Activated CD4-positive, alpha-beta T cell treated with anti-CD3 and anti-CD28 coated beads for 36 hours (primary cell): Measurements from ENCODE around the gene CD46. TPM values are rescaled to one million over a fixed set of nuclear protein-coding genes. Genes with fewer than 3 reads are reported as not detected.

Experiments used
- ATAC-seq: fragments of 200-7000 bp; cut with Tn5 transposase; one replicate; pipeline ENCODE4 v1.10.0; 2021; ENCODE audit warnings: mild to moderate bottlenecking, moderate library complexity
- CTCF ChIA-PET: fragments of 350-600 bp; sonication (Branson Sonifier 250); formaldehyde crosslinking; loops from one replicate; lab custom pipeline; 2021; ENCODE audit warnings: antibody characterized with exemption; lab: Charles Lee
- POLR2A ChIA-PET: fragments of 350-600 bp; sonication (Branson Sonifier 250); formaldehyde crosslinking; loops from one replicate; lab custom pipeline; 2021; ENCODE audit warnings: antibody characterized with exemption, inconsistent platforms; lab: Charles Lee
- DNase-seq: peaks from one replicate; pipeline ENCODE4 v3.0.0-alpha.2; 2020
- H3K27ac Mint-ChIP-seq: one replicate; pipeline ENCODE4 v1.8.0; 2021; ENCODE audit warnings: mixed read lengths
- H3K27me3 Mint-ChIP-seq: one replicate; pipeline ENCODE4 v1.8.0; 2021; ENCODE audit warnings: mixed read lengths
- H3K36me3 Mint-ChIP-seq: one replicate; pipeline ENCODE4 v1.8.0; 2021; ENCODE audit warnings: low read depth, mixed read lengths
- H3K4me1 Mint-ChIP-seq: one replicate; pipeline ENCODE4 v1.8.0; 2021; ENCODE audit warnings: mixed read lengths
- H3K4me3 Mint-ChIP-seq: one replicate; pipeline ENCODE4 v1.8.0; 2021; ENCODE audit warnings: mild to moderate bottlenecking, moderate library complexity, mixed read lengths
- H3K9me3 Mint-ChIP-seq: one replicate; pipeline ENCODE4 v1.8.0; 2021; ENCODE audit warnings: low read depth, mixed read lengths
- intact Hi-C, 2 experiments: fragments of 100-400 bp; cut with DNase I in 1 of 2; cut with micrococcal nuclease in 1 of 2; formaldehyde crosslinking; loops; one replicate each; pipeline versions ENCODE4 v1.14.2 to v1.15.1; 2022 to 2024; cut with DNase I, micrococcal nuclease
- total RNA-seq, 2 experiments: library from RNA; stranded (reverse); gene quantifications; one replicate each; pipeline ENCODE4 v1.2.3, GENCODE V29; 2021

Gene CD46
- total RNA-seq, 2 experiments from 2014 or later = 92.2 to 92.7 TPM

- intact Hi-C loops = loop anchor here (5.0 to 10.0 kb wide), 5 partner anchors 507 to 1925 kb away; partner anchors contain the start of genes TRAF3IP3 (in 2 of the 2) and CD55 (in 1 of the 2)
- Mint-ChIP-seq H3K9me3 (no peaks in the 10 kb centered on the region), H3K4me1 (peaks cover 96% of the 10 kb centered on the region), H3K27me3 (no peaks in the 10 kb centered on the region), H3K36me3 (peaks cover 13% of the 10 kb centered on the region), H3K27ac (peak overlapping the region; percentile 42), H3K4me3 (no peak overlapping the region)
- ATAC-seq (no peak), DNase-seq (no peak)
- ChIA-PET CTCF (interaction anchor here (0.6 to 11.2 kb wide), 17 partner anchors 9 to 1525 kb away, joined by 3 to 297 read pairs (median 5); partner anchors contain the start of gene CD34), POLR2A (interaction anchor here (0.7 to 1.1 kb wide), 2 partner anchors 38 to 1378 kb away, joined by 3 to 5 read pairs; no protein-coding TSS in a partner anchor)
Measured at GRCh38 chr1:207829576-207829975, 77.7 kb downstream of the CD46 start.

- ChIA-PET CTCF (interaction anchor here (0.6 to 11.2 kb wide), 9 partner anchors 8 to 133 kb away, joined by 3 to 297 read pairs (median 8); no protein-coding TSS in a partner anchor), POLR2A (no interaction called here)
- intact Hi-C loops = no loop called here
- Mint-ChIP-seq H3K9me3 (no peaks in the 10 kb centered on the region), H3K4me1 (peaks cover 96% of the 10 kb centered on the region), H3K27me3 (no peaks in the 10 kb centered on the region), H3K4me3 (no peak overlapping the region), H3K36me3 (peaks cover 17% of the 10 kb centered on the region), H3K27ac (peak overlapping the region; percentile 89)
- DNase-seq = no peak
- no peak for ATAC-seq
Measured at GRCh38 chr1:207830788-207831187, 78.9 kb downstream of the CD46 start.

- Mint-ChIP-seq H3K4me1 (peaks cover 96% of the 10 kb centered on the region), H3K27me3 (no peaks in the 10 kb centered on the region), H3K36me3 (peaks cover 17% of the 10 kb centered on the region), H3K9me3 (no peaks in the 10 kb centered on the region), H3K27ac (peak overlapping the region; percentile 89), H3K4me3 (peak overlapping the region; percentile 37)
- ChIA-PET CTCF (interaction anchor here (0.6 to 11.2 kb wide), 11 partner anchors 8 to 166 kb away, joined by 3 to 297 read pairs (median 4); no protein-coding TSS in a partner anchor), POLR2A (interaction anchor here (1.0 kb wide), 1 partner anchor 30 kb away, joined by 3 read pairs; no protein-coding TSS in a partner anchor)
- ATAC-seq (peak; percentile 94), DNase-seq (peak; percentile 74)
- intact Hi-C loops = loop anchor here (1.0 to 2.0 kb wide), 3 partner anchors 7 to 35 kb away; no protein-coding TSS in a partner anchor
Measured at GRCh38 chr1:207831517-207832327, 79.9 kb downstream of the CD46 start.

- Mint-ChIP-seq H3K4me3 (no peak overlapping the region), H3K4me1 (peaks cover 97% of the 10 kb centered on the region), H3K27me3 (no peaks in the 10 kb centered on the region), H3K36me3 (peaks cover 21% of the 10 kb centered on the region), H3K27ac (peak overlapping the region; percentile 89), H3K9me3 (no peaks in the 10 kb centered on the region)
- ATAC-seq = no peak
- intact Hi-C loops = loop anchor here (1.0 to 2.0 kb wide), 3 partner anchors 8 to 34 kb away; no protein-coding TSS in a partner anchor
- no peak for DNase-seq
- CTCF ChIA-PET = interaction anchor here (0.9 to 3.9 kb wide), 8 partner anchors 9 to 52 kb away, joined by 3 to 28 read pairs (median 5); no protein-coding TSS in a partner anchor
- POLR2A ChIA-PET = interaction anchor here (0.8 to 1.3 kb wide), 3 partner anchors 9 to 36 kb away, joined by 3 to 8 read pairs (median 5); no protein-coding TSS in a partner anchor
Measured at GRCh38 chr1:207832796-207833195, 80.9 kb downstream of the CD46 start.

GRCh38 chr1:207833381-207833780 is 81.5 kb downstream of the CD46 start:
- intact Hi-C loops = loop anchor here in 1 of 2 experiments (2.0 kb wide), 1 partner anchor 15 kb away; no protein-coding TSS in a partner anchor

GRCh38 chr1:207833956-207834660 is 82.3 kb downstream of the CD46 start:
- ChIA-PET CTCF (interaction anchor here (0.9 to 3.9 kb wide), 3 partner anchors 11 to 37 kb away, joined by 3 to 28 read pairs (median 11); no protein-coding TSS in a partner anchor), POLR2A (no interaction called here)
- Mint-ChIP-seq H3K27me3 (no peaks in the 10 kb centered on the region), H3K27ac (peak overlapping the region; percentile 17), H3K4me1 (peaks cover 97% of the 10 kb centered on the region), H3K9me3 (no peaks in the 10 kb centered on the region), H3K36me3 (peaks cover 24% of the 10 kb centered on the region), H3K4me3 (no peak overlapping the region)
- ATAC-seq (no peak), DNase-seq (no peak)
- intact Hi-C loops = loop anchor here in 1 of 2 experiments (2.0 kb wide), 1 partner anchor 15 kb away; no protein-coding TSS in a partner anchor

More at GRCh38 chr1:207833381-207833780, 81.5 kb downstream of the CD46 start:
- no peak for DNase-seq
- H3K4me3 Mint-ChIP-seq = no peak overlapping the region
- ChIA-PET POLR2A (interaction anchor here (0.8 to 1.3 kb wide), 3 partner anchors 9 to 35 kb away, joined by 3 to 8 read pairs (median 5); no protein-coding TSS in a partner anchor), CTCF (interaction anchor here (0.9 to 3.9 kb wide), 5 partner anchors 9 to 40 kb away, joined by 3 to 28 read pairs (median 5); no protein-coding TSS in a partner anchor)
- peaks cover 97% of the 10 kb centered on the region for H3K4me1 Mint-ChIP-seq
- peak overlapping the region; percentile 65 for H3K27ac Mint-ChIP-seq
- H3K9me3 Mint-ChIP-seq = no peaks in the 10 kb centered on the region
- no peaks in the 10 kb centered on the region for H3K27me3 Mint-ChIP-seq
- H3K36me3 Mint-ChIP-seq = peaks cover 23% of the 10 kb centered on the region
- no peak for ATAC-seq

- H3K27ac Mint-ChIP-seq = no peak overlapping the region
- DNase-seq (no peak), ATAC-seq (no peak)
- H3K36me3 Mint-ChIP-seq = peaks cover 26% of the 10 kb centered on the region
- H3K9me3 Mint-ChIP-seq = no peaks in the 10 kb centered on the region
- intact Hi-C loops = no loop called here
- no peak overlapping the region for H3K4me3 Mint-ChIP-seq
- no peaks in the 10 kb centered on the region for H3K27me3 Mint-ChIP-seq
- POLR2A ChIA-PET = no interaction called here
- CTCF ChIA-PET = interaction anchor here (1.0 to 3.9 kb wide), 5 partner anchors 12 to 51 kb away, joined by 3 to 28 read pairs (median 4); no protein-coding TSS in a partner anchor
- H3K4me1 Mint-ChIP-seq = peaks cover 91% of the 10 kb centered on the region
Measured at GRCh38 chr1:207835958-207836357, 84.1 kb downstream of the CD46 start.

- ATAC-seq (no peak), DNase-seq (no peak)
- peaks cover 26% of the 10 kb centered on the region for H3K36me3 Mint-ChIP-seq
- no peak overlapping the region for H3K4me3 Mint-ChIP-seq
- H3K9me3 Mint-ChIP-seq = no peaks in the 10 kb centered on the region
- H3K27me3 Mint-ChIP-seq = no peaks in the 10 kb centered on the region
- peaks cover 83% of the 10 kb centered on the region for H3K4me1 Mint-ChIP-seq
- intact Hi-C loops = no loop called here
- ChIA-PET CTCF (interaction anchor here (0.7 to 1.8 kb wide), 4 partner anchors 28 to 167 kb away, joined by 3 to 4 read pairs (median 4); no protein-coding TSS in a partner anchor), POLR2A (no interaction called here)
- peak overlapping the region; percentile 48 for H3K27ac Mint-ChIP-seq
Measured at GRCh38 chr1:207836591-207837347, 84.9 kb downstream of the CD46 start.

GRCh38 chr1:207837673-207838072 is 85.8 kb downstream of the CD46 start:
- H3K27me3 Mint-ChIP-seq = no peaks in the 10 kb centered on the region
- DNase-seq (no peak), ATAC-seq (no peak)
- no peaks in the 10 kb centered on the region for H3K9me3 Mint-ChIP-seq
- H3K4me3 Mint-ChIP-seq = no peak overlapping the region
- intact Hi-C loops = no loop called here
- H3K4me1 Mint-ChIP-seq = peaks cover 74% of the 10 kb centered on the region
- CTCF ChIA-PET = interaction anchor here (0.7 to 2.0 kb wide), 2 partner anchors 8 to 166 kb away, joined by 3 to 8 read pairs; no protein-coding TSS in a partner anchor
- POLR2A ChIA-PET = no interaction called here
- no peak overlapping the region for H3K27ac Mint-ChIP-seq
- H3K36me3 Mint-ChIP-seq = peaks cover 26% of the 10 kb centered on the region
